Neuronal stem cell (in vitro differentiated cells): ENCODE results near the gene BOLL. TPM values are rescaled to one million over a fixed set of nuclear protein-coding genes. Genes with fewer than 3 reads are reported as not detected.
"Not testable (repeated sequence)": the region's sequence is repeated elsewhere in the genome, so short reads cannot be mapped to it uniquely, and the experiment has no call there.

ENCODE experiments used
- DNase-seq: peaks from one replicate; pipeline ENCODE4 v3.0.0-alpha.2; 2013; ENCODE audit warnings: low spot score
- H2AFZ ChIP-seq: one replicate; pipeline ENCODE4 v1.6.1; 2013; ENCODE audit warnings: mild to moderate bottlenecking, low read length, inconsistent platforms
- H2AK5ac ChIP-seq: 2 replicates; pipeline ENCODE4 v1.6.1; 2013; ENCODE audit warnings: low read depth, mild to moderate bottlenecking, inconsistent platforms, low read length, moderate library complexity, mixed read lengths
- H2BK120ac ChIP-seq: 2 replicates; pipeline ENCODE4 v1.6.1; 2013; ENCODE audit warnings: low read depth, mild to moderate bottlenecking, inconsistent platforms, low read length, moderate library complexity, mixed read lengths
- H2BK12ac ChIP-seq: one replicate; pipeline ENCODE4 v1.6.1; 2013; ENCODE audit warnings: low read length, inconsistent platforms
- H2BK15ac ChIP-seq: 2 replicates; pipeline ENCODE4 v1.6.1; 2013; ENCODE audit warnings: mild to moderate bottlenecking, low read length, inconsistent platforms, mixed read lengths
- H2BK5ac ChIP-seq: one replicate; pipeline ENCODE4 v1.6.1; 2013; ENCODE audit warnings: inconsistent platforms, mild to moderate bottlenecking, low read length, moderate library complexity
- H3K14ac ChIP-seq: one replicate; pipeline ENCODE4 v1.6.1; 2013; ENCODE audit warnings: low read length, inconsistent platforms
- H3K18ac ChIP-seq: 2 replicates; pipeline ENCODE4 v1.6.1; 2013; ENCODE audit warnings: low read length, inconsistent platforms
- H3K23ac ChIP-seq: 2 replicates; pipeline ENCODE4 v1.6.1; 2013; ENCODE audit warnings: low read depth, mild to moderate bottlenecking, mixed read lengths, low read length, inconsistent platforms; ENCODE audit not compliant: poor library complexity
- H3K27ac ChIP-seq: replicated peaks from 3 replicates; pipeline ENCODE4 v1.5.1; 2013; ENCODE audit warnings: low read length, inconsistent platforms
- H3K27me3 ChIP-seq, 3 experiments: 2 replicates each; pipeline ENCODE4 v1.6.1; 2013; ENCODE audit warnings: low read length in 3 of 3, mild to moderate bottlenecking in 2 of 3, inconsistent platforms in 1 of 3, low read depth in 1 of 3, mixed read lengths in 1 of 3, moderate library complexity in 1 of 3; ENCODE audit not compliant: control insufficient read depth in 3 of 3, insufficient read depth in 3 of 3
- H3K36me3 ChIP-seq, 2 donors: replicated peaks in 1 of 2; 2 replicates each; pipeline ENCODE4 v1.6.1; 2013; ENCODE audit warnings: low read length in 2 of 2; ENCODE audit not compliant: control insufficient read depth in 2 of 2, insufficient read depth in 2 of 2
- H3K4ac ChIP-seq: 2 replicates; pipeline ENCODE4 v1.6.1; 2013; ENCODE audit warnings: inconsistent platforms, mild to moderate bottlenecking, low read length, moderate library complexity
- H3K4me1 ChIP-seq, 2 donors: 1 replicate in 1 of 2; 2 replicates in 1 of 2; pipeline ENCODE4 v1.6.1; 2013; ENCODE audit warnings: low read length in 2 of 2, low read depth in 1 of 2; ENCODE audit not compliant: control insufficient read depth in 2 of 2, insufficient read depth in 1 of 2
- H3K4me2 ChIP-seq: one replicate; pipeline ENCODE4 v1.6.1; 2013; ENCODE audit warnings: mild to moderate bottlenecking, low read length, inconsistent platforms; ENCODE audit not compliant: insufficient read depth, poor library complexity, severe bottlenecking
- H3K4me3 ChIP-seq, 2 donors: 2 replicates each; pipeline ENCODE4 v1.5.1; 2013; ENCODE audit warnings: low read length in 2 of 2, mild to moderate bottlenecking in 2 of 2, inconsistent platforms in 1 of 2, moderate library complexity in 1 of 2
- H3K79me1 ChIP-seq: one replicate; pipeline ENCODE4 v1.6.1; 2013; ENCODE audit warnings: low read depth, mild to moderate bottlenecking, inconsistent platforms, low read length, moderate library complexity
- H3K9ac ChIP-seq: one replicate; pipeline ENCODE4 v1.6.1; 2013; ENCODE audit warnings: mild to moderate bottlenecking, low read depth, low read length, inconsistent platforms; ENCODE audit not compliant: poor library complexity
- H3K9me3 ChIP-seq, 2 donors: replicated peaks in 1 of 2; 2 replicates each; pipeline versions ENCODE3 to v1.6.1; 2013; ENCODE audit warnings: low read length in 2 of 2, mild to moderate bottlenecking in 2 of 2, inconsistent platforms in 1 of 2, low read depth in 1 of 2, mixed read lengths in 1 of 2, moderate library complexity in 1 of 2; ENCODE audit not compliant: control insufficient read depth in 2 of 2, insufficient read depth in 1 of 2
- H4K8ac ChIP-seq: one replicate; pipeline ENCODE4 v1.6.1; 2013; ENCODE audit warnings: low read depth, mild to moderate bottlenecking, inconsistent platforms, low read length, moderate library complexity
- H4K91ac ChIP-seq: one replicate; pipeline ENCODE4 v1.6.1; 2013; ENCODE audit warnings: low read length, low read depth, mild to moderate bottlenecking, inconsistent platforms; ENCODE audit not compliant: poor library complexity
- WGBS, 2 donors: extraction: QIAGEN DNeasy Blood & Tissue Kit; methylation state at CpG; one replicate each; pipeline ENCODE4 v1.1.7; 2013; ENCODE audit warnings: missing lambda C conversion rate in 2 of 2, mixed read lengths in 1 of 2; ENCODE audit not compliant: insufficient read length in 2 of 2, insufficient replicate concordance in 1 of 2; ENCODE audit errors: extremely low coverage in 2 of 2; 5-methylcytosine and 5-hydroxymethylcytosine counted together
- polyA plus RNA-seq, 2 experiments: library from polyadenylated mRNA; stranded (reverse); fragments of 200-250 nt; gene quantifications; one replicate each; pipeline ENCODE4 v1.2.3, GENCODE V29; 2013

Gene BOLL, protein sequence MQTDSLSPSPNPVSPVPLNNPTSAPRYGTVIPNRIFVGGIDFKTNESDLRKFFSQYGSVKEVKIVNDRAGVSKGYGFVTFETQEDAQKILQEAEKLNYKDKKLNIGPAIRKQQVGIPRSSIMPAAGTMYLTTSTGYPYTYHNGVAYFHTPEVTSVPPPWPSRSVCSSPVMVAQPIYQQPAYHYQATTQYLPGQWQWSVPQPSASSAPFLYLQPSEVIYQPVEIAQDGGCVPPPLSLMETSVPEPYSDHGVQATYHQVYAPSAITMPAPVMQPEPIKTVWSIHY
- polyA plus RNA-seq (2013, experiment 1 of 2), result 0.03 TPM
- 0.01 TPM for polyA plus RNA-seq (2013, experiment 2 of 2)

DNA sequence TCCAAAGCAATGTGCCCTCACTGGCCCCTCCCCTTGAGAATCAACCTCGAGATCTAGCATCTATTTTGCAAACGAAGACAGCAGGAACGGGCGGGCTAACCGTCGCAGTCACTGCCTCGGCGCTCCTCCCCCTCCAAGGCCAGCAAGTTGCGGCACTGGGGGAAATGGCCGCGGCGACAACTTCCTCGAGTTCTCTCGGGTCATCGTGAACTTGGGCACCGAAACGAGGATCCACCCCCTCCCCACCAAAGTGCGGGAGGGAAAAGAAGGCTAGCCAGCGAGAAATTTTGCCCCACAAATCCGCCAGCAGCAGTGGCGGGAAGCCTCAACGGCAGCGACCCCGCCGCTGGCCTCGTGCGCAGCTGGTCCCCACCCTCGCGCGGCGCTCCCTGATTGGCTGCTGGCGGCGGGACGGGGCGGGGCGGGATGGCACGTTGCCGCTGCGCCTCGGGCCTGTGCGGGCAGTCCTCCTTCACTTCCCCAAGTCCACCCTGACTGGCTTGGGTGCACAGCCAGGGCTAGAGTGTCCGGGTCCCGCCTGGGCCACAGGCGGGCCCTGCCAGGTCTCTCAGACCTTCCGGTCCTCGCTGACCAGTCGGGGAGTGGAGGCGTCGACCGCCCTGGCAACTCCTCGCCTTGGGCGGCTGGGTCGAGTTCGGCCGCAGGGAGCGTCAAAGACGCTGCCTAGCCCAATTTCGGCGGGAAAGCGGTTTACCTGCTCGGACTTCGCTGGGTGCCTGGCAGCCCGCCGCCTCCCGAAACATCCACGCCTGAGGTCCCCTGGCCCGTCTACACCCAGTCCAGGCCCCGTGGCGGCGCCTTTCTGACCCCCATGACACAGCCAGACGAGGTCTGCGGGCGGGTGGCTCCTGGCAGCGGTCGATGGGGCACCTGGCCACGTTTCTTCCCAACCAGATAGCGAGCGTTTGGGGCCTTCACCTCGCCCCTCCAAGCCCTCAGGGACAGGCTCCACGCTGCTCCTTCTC, at the start of gene BOLL:
Gene BOLL (minus strand): TSS at position 364 of the 986 bp plus-strand sequence. CDS start 3,469 bp downstream, outside the sequence.
- H2BK15ac ChIP-seq, result peak within 1 kb of the TSS; percentile 55
- H3K4ac ChIP-seq, result no peak within 1 kb of the TSS
- H3K4me3 ChIP-seq, result peak within 1 kb of the TSS in 1 of 2 donors; percentile 80
- no CpG with 5 or more reads among the region's 80 CpGs for WGBS, 2 donors
- H2BK5ac ChIP-seq, result peak within 1 kb of the TSS; percentile 2
- peak within 1 kb of the TSS; percentile 68 for H3K9ac ChIP-seq
- H3K9me3 ChIP-seq, result peaks cover 2 to 6% of the 10 kb centered on the region in 2 donors
- H3K23ac ChIP-seq, result no peak within 1 kb of the TSS
- H3K14ac ChIP-seq, result peak within 1 kb of the TSS; percentile 31
- peaks cover 0 to 12% (median 3%) of the 10 kb centered on the region in 3 experiments for H3K27me3 ChIP-seq
- H3K18ac ChIP-seq, result peak within 1 kb of the TSS; percentile 94
- peak within 1 kb of the TSS; percentile 32 for H4K8ac ChIP-seq
- H2BK120ac ChIP-seq, result no peak within 1 kb of the TSS
- H2AK5ac ChIP-seq, result peak within 1 kb of the TSS; percentile 56
- peak within 1 kb of the TSS; percentile 82 for H3K4me2 ChIP-seq
- H2AFZ ChIP-seq, result peak within 1 kb of the TSS; percentile 45
- no peak within 1 kb of the TSS for H3K27ac ChIP-seq
- DNase-seq, result no peak
- H3K4me1 ChIP-seq, result no peaks in the 10 kb centered on the region
- H2BK12ac ChIP-seq, result peak within 1 kb of the TSS; percentile 41
- peaks cover 4% of the 10 kb centered on the region for H3K79me1 ChIP-seq
- H4K91ac ChIP-seq, result peak within 1 kb of the TSS; percentile 85
- H3K36me3 ChIP-seq, result no peaks in the 10 kb centered on the region

DNA sequence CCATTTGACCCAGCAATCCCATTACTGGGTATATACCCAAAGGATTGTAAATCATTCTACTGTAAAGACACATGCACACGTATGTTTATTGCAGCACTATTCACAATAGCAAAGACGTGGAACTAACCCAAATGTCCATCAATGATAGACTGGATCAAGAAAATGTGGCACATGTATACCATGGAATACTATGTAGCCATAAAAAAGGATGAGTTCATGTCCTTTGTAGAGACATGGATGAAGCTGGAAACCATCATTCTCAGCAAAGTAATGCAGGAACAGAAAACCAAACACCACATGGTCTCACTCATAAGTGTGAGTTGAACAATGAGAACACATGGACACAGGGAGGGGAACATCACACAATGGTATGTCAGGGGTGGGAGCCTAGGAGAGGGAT, 49.7 kb upstream of the BOLL start:
- DNase-seq, result not testable (repeated sequence)

DNA sequence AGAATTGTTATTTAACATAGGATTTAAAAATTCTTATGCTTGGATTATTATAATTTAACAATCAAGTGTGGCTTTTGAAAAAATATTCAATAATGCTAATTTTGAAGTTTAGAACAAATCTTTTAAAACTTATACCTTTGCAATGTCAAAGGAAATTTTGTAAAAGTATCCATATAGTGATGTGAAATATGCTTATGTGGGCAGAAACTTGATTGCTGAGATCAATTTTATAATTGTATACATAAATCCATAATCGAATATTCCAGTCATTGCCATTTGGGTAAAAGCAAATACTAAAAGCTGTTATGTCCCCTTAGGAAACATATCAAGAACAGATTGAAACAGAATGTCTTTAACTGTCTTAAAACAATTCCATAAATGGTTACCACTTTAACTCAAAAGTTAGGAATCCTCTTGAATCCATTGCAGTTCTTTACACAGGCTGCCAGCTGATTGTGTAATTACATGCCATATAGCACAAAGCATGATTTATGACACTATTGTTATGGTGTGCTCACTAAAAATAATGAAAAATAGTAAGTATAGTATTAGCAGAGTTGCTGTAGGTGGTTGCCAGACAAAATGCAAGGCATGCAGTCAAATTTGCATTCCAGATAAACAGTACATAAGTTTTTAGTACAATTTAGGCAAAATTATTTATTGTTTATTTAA, 43.5 kb upstream of the BOLL start:
- Histone ChIP-seq H3K9me3 (no peaks in the 10 kb centered on the region), H3K4ac (no peak overlapping the region), H4K91ac (no peak overlapping the region), H3K27ac (no peak overlapping the region), H3K18ac (no peak overlapping the region), H2BK120ac (no peak overlapping the region), H2BK12ac (no peak overlapping the region), H2AFZ (no peak overlapping the region), H2BK5ac (no peak overlapping the region), H2AK5ac (no peak overlapping the region), H3K27me3 (peaks cover 0 to 3% (median 0%) of the 10 kb centered on the region in 3 experiments), H2BK15ac (no peak overlapping the region), H3K4me2 (no peak overlapping the region), H3K4me1 (no peaks in the 10 kb centered on the region), H3K23ac (no peak overlapping the region), H4K8ac (no peak overlapping the region), H3K9ac (no peak overlapping the region), H3K14ac (no peak overlapping the region), H3K4me3 (no peak overlapping the region), H3K79me1 (no peaks in the 10 kb centered on the region), H3K36me3 (no peaks in the 10 kb centered on the region)
- DNase-seq, result no peak
- WGBS, 2 donors, result no CpG with 5 or more reads among the region's 1 CpG

More for the DNA sequence above, 49.7 kb upstream of the BOLL start:
- not testable (repeated sequence) for H3K27ac ChIP-seq, H3K9ac ChIP-seq, H2AFZ ChIP-seq, H2BK12ac ChIP-seq, H3K36me3 ChIP-seq, H3K23ac ChIP-seq, H4K8ac ChIP-seq, H4K91ac ChIP-seq, H2BK15ac ChIP-seq, H2AK5ac ChIP-seq, H3K4ac ChIP-seq, H3K79me1 ChIP-seq, H3K27me3 ChIP-seq, H2BK120ac ChIP-seq, H3K9me3 ChIP-seq, H3K14ac ChIP-seq, H3K4me2 ChIP-seq, H2BK5ac ChIP-seq, H3K4me1 ChIP-seq, H3K4me3 ChIP-seq, H3K18ac ChIP-seq
- no CpG with 5 or more reads among the region's 2 CpGs for WGBS, 2 donors
